SK-N-SH (cell line): ENCODE data around the gene DEGS1.

Experiments used
- PBX3 ChIP-seq: IDR thresholded peaks from 2 replicates; pipeline ENCODE4; 2012
- TF ChIP-seq, protein P1 (sequence below): fragments of 200-600 bp; sonication (generic); IDR thresholded peaks from 2 replicates; pipeline ENCODE4 v1.6.1; 2017; ENCODE audit warnings: antibody characterized with exemption, mild to moderate bottlenecking, moderate library complexity
- TF ChIP-seq, protein P2 (sequence below): IDR thresholded peaks from 2 replicates; pipeline ENCODE4 v1.4.0; 2012; ENCODE audit warnings: low read depth, borderline replicate concordance

DNA sequence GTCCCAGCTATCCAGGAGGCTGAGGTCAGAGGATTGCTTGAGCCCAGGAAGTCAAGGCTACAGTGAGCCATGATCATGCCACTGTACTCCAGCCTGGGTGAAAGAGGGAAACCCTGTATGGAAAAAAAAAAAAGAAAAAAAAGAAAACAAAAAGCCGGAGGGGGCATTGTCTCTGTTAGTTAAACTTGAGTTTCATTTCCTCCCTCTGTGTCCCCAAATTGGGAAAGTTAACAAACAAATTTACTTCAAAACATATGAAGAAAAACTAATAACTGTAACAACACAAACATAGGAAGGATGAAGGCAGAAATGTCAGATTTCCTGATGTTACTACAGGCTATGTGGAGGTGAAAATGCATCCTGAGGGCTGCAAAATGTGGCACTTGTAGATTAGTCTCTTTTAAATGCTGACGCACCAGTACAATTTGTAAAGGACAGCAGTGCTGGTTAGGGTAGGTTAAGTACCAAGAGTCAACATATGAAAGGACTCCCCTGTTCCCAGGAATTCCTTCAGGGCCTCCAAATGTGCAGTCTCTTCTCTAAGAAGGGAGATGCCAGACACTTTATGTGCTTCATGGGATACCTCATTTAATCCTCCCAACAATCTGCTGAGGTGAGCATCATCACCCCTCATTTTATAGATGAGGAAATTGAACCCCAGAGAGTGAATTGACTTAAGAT is 52.9 kb downstream of the DEGS1 start:
- TF ChIP-seq, protein P1, sequence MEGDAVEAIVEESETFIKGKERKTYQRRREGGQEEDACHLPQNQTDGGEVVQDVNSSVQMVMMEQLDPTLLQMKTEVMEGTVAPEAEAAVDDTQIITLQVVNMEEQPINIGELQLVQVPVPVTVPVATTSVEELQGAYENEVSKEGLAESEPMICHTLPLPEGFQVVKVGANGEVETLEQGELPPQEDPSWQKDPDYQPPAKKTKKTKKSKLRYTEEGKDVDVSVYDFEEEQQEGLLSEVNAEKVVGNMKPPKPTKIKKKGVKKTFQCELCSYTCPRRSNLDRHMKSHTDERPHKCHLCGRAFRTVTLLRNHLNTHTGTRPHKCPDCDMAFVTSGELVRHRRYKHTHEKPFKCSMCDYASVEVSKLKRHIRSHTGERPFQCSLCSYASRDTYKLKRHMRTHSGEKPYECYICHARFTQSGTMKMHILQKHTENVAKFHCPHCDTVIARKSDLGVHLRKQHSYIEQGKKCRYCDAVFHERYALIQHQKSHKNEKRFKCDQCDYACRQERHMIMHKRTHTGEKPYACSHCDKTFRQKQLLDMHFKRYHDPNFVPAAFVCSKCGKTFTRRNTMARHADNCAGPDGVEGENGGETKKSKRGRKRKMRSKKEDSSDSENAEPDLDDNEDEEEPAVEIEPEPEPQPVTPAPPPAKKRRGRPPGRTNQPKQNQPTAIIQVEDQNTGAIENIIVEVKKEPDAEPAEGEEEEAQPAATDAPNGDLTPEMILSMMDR: no peak
- no peak for TF ChIP-seq PBX3
- TF ChIP-seq, protein P2, sequence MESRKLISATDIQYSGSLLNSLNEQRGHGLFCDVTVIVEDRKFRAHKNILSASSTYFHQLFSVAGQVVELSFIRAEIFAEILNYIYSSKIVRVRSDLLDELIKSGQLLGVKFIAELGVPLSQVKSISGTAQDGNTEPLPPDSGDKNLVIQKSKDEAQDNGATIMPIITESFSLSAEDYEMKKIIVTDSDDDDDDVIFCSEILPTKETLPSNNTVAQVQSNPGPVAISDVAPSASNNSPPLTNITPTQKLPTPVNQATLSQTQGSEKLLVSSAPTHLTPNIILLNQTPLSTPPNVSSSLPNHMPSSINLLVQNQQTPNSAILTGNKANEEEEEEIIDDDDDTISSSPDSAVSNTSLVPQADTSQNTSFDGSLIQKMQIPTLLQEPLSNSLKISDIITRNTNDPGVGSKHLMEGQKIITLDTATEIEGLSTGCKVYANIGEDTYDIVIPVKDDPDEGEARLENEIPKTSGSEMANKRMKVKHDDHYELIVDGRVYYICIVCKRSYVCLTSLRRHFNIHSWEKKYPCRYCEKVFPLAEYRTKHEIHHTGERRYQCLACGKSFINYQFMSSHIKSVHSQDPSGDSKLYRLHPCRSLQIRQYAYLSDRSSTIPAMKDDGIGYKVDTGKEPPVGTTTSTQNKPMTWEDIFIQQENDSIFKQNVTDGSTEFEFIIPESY: no peak
